OCI-LY3 (cell line): ENCODE measurements around the gene KISS1.

Experiments
- H2AFZ ChIP-seq: fragments of 200-600, 300-600 bp; shearing (Covaris generic); 2 replicates; pipeline ENCODE4 v1.6.0; 2014; ENCODE audit warnings: antibody characterized with exemption, low read depth, low read length
- H3K27ac ChIP-seq: fragments of 200-600, 300-600 bp; sonication (generic); 2 replicates; pipeline ENCODE4 v1.5.1; 2014; ENCODE audit warnings: mild to moderate bottlenecking, low read length, moderate library complexity, mixed read lengths
- H3K27me3 ChIP-seq: fragments of 200-600, 300-600 bp; sonication (generic); 2 replicates; pipeline ENCODE4 v1.6.1; 2014; ENCODE audit warnings: low read depth, low read length, mixed read lengths
- H3K36me3 ChIP-seq: fragments of 200-600, 300-600 bp; sonication (generic); replicated peaks from 2 replicates; pipeline ENCODE3; 2014; ENCODE audit warnings: low read depth, low read length, mixed read lengths
- H3K4me1 ChIP-seq: fragments of 300-600, 200-600 bp; sonication (generic); 2 replicates; pipeline ENCODE4 v1.6.1; 2014; ENCODE audit warnings: low read length, mixed read lengths
- H3K4me2 ChIP-seq: fragments of 200-600, 300-600 bp; sonication (generic); 2 replicates; pipeline ENCODE4 v1.6.1; 2014; ENCODE audit warnings: low read length, mixed read lengths
- H3K4me3 ChIP-seq: fragments of 300-600, 200-600 bp; sonication (generic); 2 replicates; pipeline ENCODE4 v1.5.1; 2014; ENCODE audit warnings: antibody characterized with exemption, mild to moderate bottlenecking, low read length, moderate library complexity
- H3K79me2 ChIP-seq: fragments of 300-600, 200-600 bp; shearing (Covaris generic); 2 replicates; pipeline ENCODE4 v1.6.1; 2014; ENCODE audit warnings: mild to moderate bottlenecking, low read length, mixed read lengths
- H3K9ac ChIP-seq: fragments of 300-600, 200-600 bp; shearing (Covaris generic); 2 replicates; pipeline ENCODE4 v1.6.0; 2014; ENCODE audit warnings: mild to moderate bottlenecking, low read length, moderate library complexity
- H3K9me3 ChIP-seq: fragments of 200-600, 300-600 bp; shearing (Covaris generic); 2 replicates; pipeline ENCODE4 v1.6.1; 2014; ENCODE audit warnings: low read length, mixed read lengths; ENCODE audit not compliant: insufficient read depth
- H4K20me1 ChIP-seq: fragments of 200-600, 300-600 bp; sonication (generic); 2 replicates; pipeline ENCODE4 v1.6.1; 2016; ENCODE audit warnings: low read length, mixed read lengths; ENCODE audit not compliant: insufficient read depth
- CTCF ChIP-seq: fragments of 200-600, 300-600 bp; sonication (generic); IDR thresholded peaks from 2 replicates; pipeline ENCODE4 v1.5.1; 2014; ENCODE audit warnings: antibody characterized with exemption, low read length, low read depth
- EZH2phosphoT487 ChIP-seq: fragments of 200-600 bp; shearing (Covaris generic); IDR thresholded peaks from 2 replicates; pipeline ENCODE4 v1.6.1; 2018; ENCODE audit warnings: antibody characterized with exemption, mixed run types, low read depth

KISS1 gene

GRCh38 chr1:204147406-204148383 is 48.6 kb downstream of the KISS1 start:
- no peak for TF ChIP-seq EZH2phosphoT487
- no peak for TF ChIP-seq CTCF
- no peaks in the 10 kb centered on the region for H4K20me1 ChIP-seq
- peaks cover 24% of the 10 kb centered on the region for H3K27me3 ChIP-seq
- H3K27ac ChIP-seq, result no peak overlapping the region
- no peak overlapping the region for H2AFZ ChIP-seq
- H3K4me3 ChIP-seq, result no peak overlapping the region
- H3K79me2 ChIP-seq, result no peaks in the 10 kb centered on the region
- no peaks in the 10 kb centered on the region for H3K36me3 ChIP-seq
- H3K9ac ChIP-seq, result no peak overlapping the region
- H3K4me2 ChIP-seq, result no peak overlapping the region
- no peaks in the 10 kb centered on the region for H3K4me1 ChIP-seq
- H3K9me3 ChIP-seq, result no peaks in the 10 kb centered on the region

- H2AFZ ChIP-seq, result no peak overlapping the region
- H3K27ac ChIP-seq, result no peak overlapping the region
- H4K20me1 ChIP-seq, result no peaks in the 10 kb centered on the region
- no peak overlapping the region for H3K4me3 ChIP-seq
- no peak for TF ChIP-seq EZH2phosphoT487
- TF ChIP-seq CTCF, result no peak
- no peaks in the 10 kb centered on the region for H3K79me2 ChIP-seq
- peaks cover 31% of the 10 kb centered on the region for H3K27me3 ChIP-seq
- no peaks in the 10 kb centered on the region for H3K36me3 ChIP-seq
- H3K4me2 ChIP-seq, result no peak overlapping the region
- H3K9me3 ChIP-seq, result no peaks in the 10 kb centered on the region
- no peak overlapping the region for H3K9ac ChIP-seq
- no peaks in the 10 kb centered on the region for H3K4me1 ChIP-seq
Observed at GRCh38 chr1:204146965-204147364, 49.3 kb downstream of the KISS1 start.

GRCh38 chr1:204146309-204146708 is 50.0 kb downstream of the KISS1 start:
- Histone ChIP-seq H3K36me3 (no peaks in the 10 kb centered on the region), H3K4me2 (no peak overlapping the region), H3K9ac (no peak overlapping the region), H3K4me1 (no peaks in the 10 kb centered on the region), H3K9me3 (no peaks in the 10 kb centered on the region), H3K27ac (no peak overlapping the region), H3K4me3 (no peak overlapping the region), H2AFZ (no peak overlapping the region), H3K27me3 (peaks cover 38% of the 10 kb centered on the region), H4K20me1 (no peaks in the 10 kb centered on the region), H3K79me2 (no peaks in the 10 kb centered on the region)
- TF ChIP-seq CTCF (no peak), EZH2phosphoT487 (no peak)

DNA sequence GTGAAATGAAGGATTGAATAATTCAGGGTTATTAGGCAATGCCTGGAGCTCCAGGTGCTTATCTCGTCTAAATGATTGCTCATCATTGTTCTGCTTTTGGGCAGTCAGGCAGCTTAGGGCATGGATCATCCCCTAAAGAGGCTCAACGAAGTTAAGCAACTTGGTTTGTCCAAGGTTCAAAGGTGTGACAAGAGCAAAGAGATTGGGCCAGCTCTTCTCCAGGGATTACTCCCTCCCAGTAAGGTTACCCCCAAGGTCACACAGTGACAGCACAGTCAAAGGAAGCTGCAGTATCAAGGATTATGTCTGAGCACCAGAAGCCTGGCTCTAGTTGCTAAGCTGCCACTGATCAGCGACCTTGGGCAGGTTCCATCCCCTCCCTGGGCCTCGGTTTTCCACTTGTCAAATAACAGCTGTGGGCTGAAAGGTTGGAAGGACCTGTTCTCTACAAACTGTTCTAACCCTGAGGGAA is 51.2 kb downstream of the KISS1 start:
- Histone ChIP-seq H3K27ac (no peak overlapping the region), H3K27me3 (peaks cover 43% of the 10 kb centered on the region), H3K4me2 (no peak overlapping the region), H4K20me1 (no peaks in the 10 kb centered on the region), H3K4me1 (no peaks in the 10 kb centered on the region), H3K36me3 (no peaks in the 10 kb centered on the region), H3K4me3 (no peak overlapping the region), H2AFZ (no peak overlapping the region), H3K9me3 (no peaks in the 10 kb centered on the region), H3K9ac (no peak overlapping the region), H3K79me2 (no peaks in the 10 kb centered on the region)
- no peak for TF ChIP-seq EZH2phosphoT487
